Measurements from ENCODE around the gene DLL1.

Gene DLL1

DNA sequence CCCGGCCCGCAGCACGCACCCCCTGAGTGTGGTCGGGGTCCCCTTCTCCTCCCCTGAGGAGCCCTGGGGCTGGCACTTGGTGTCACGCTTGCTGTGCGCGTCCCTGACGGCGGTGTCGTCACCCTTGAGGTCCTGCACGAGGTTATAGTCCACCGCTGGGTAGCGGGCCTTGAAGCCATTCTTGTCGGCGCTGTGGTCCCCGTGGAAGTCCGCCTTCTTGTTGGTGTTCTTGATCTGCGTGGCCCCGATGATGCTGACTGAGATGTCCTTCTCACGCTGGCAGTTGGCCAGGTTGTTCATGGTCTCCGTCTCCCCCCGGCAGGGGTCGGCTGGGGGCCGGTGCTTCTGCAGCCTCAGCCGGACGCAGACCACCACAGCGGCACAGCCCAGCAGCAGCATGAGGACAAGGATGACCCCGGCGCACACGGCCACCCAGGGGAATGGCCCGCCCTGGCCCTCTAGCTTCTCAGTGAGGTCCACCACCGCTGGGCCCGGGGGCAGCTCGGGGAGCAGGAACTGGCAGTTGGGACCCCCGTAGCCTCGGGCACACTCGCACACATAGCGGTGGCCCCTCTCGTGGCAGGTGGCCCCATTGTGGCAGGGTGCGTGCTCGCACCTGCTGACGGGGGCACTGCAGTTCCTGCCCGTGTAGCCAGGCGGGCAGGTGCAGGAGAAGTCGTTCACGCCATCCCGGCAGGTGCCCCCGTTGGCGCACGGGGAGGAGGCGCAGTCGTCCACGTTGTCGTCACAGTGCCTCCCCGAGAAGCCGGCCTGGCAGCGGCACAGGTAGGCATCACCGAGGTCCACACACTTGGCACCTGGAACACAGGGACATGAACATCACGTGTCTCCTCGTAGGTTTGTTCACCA lies 7.4 kb downstream of the DLL1 start:
- in situ Hi-C loops (cut with MboI; ENCODE audit: low sequenced_read_pairs): no loop called here

DNA sequence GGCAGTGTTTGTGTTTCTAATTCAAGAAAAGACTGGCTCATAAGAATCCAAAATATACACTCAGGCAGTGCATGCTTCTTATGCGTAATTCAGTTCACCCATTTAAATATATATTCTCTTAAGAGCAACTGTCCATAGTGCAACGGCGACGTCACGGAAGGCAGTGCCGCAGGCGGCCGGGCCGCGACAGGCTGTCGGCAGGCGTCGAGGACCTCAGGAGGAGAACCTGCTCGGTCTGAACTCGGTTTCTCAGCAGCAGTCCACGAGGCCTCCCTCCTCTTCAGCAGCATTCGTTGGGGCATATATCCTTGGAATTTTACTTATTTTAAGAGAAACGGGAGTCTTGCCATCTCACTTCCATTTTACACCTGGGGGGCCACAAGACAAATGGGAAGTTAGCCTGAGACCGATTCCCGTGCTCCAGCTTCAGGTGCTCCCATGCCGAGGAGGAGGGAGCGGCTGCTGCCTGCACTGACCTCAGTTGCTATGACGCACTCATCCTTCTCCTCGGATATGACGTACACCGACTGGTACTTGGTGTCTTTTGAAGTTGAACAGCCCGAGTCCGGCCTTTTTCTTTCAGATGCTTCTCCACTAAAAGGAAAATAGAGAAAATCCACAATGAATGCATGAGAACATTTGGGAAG lies 8.2 kb downstream of the DLL1 start:
- in situ Hi-C loops (cut with MboI; ENCODE audit: low sequenced_read_pairs): no loop called here

DNA sequence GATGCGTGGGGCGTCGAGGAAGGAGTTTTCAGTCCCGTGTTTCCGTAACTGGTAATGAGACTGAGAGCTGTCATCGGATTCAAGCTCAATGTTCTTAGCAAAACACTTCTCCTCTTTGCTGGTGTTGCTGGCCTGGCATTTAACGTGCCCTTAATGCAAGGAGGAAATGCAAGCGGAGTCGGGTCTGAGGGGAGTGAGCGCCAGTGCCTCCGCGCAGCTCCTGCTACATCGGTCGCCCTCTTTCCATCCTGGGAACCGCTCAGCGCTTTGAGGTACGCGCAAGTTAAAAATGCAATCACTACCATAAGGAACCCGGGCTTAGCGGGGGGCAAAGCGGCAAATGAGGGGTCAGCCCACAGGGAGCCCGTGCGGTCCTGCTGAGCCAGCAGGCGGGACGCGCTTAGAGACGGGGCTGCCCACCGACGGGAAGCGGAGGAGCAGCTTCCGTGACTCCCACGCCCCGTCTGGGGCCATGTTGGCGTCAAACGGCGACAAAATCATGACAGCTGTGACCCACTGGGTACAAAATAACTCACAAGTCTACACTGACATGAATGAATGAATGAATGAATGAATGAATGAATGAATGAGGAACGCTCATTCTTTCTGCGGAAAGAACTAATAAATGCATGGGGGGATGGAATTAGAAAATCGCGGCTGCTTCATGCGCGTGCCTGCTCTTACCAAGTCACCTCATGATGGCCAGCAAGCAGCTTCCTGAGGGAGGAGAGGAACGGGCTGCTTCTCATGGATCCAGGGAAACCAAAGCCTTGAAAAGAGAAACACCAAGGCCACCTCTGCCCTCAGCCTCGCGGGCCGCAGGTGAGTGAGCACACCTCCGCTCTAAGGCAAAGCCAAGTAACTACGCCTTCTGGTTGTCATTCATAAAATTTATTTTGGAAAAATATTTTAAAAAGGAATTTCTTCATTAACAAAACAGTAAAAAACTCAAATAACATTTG lies 9.3 kb downstream of the DLL1 start:
- in situ Hi-C loops (cut with MboI; ENCODE audit: low sequenced_read_pairs): no loop called here

DNA sequence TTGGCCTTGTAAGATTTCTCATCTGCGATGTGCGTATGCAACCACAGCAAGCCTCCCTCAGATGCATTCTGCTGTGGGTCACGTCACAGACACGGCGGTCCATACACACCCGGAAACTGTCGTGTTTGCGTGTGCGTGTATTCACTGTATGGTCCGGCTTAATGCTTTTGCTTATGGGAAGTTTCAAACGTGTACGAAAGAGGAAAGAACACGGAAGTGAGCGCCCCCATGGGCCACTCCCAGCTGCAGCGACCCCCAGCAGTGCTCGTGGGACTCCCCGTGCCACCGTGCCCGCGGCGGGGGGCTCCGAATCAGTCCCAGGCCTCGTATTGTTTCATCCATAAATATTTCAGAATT lies 10.2 kb downstream of the DLL1 start:
- in situ Hi-C loops (cut with MboI; ENCODE audit: low sequenced_read_pairs): no loop called here

DNA sequence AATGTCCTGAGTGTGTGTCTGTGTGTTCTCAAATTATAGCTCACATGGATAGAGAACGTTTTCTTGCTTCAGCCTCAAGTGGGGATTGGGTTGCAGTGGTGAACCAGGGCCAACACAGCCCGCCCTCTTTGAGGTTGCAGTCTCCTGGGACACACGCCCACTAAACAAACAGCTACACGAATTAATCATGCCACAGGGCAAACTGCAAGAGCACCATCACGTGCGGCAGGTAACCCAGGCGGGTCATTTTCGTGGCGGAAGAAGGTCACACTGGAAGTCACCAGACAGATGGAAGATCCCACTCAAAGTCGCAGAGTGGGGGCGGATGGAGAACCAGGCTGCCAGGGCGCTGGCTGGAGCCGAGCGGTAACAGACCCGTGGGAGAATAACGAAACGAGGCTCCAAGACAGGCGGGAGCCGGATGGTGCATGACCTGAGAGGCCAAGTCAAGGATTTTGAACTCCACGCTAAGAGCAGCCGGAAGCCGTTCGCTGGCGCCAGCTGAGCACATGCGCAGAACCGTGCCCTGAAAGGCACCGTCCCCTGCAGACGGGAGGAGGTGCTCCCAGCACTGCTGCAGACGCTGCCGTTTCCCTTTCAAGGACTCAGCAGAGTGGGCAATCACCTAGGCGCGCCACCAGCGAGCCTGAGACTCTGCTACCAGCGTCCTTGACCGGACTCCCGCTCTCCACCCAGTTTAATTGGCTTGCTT lies 10.7 kb downstream of the DLL1 start:
- in situ Hi-C loops (cut with MboI; ENCODE audit: low sequenced_read_pairs): no loop called here

DNA sequence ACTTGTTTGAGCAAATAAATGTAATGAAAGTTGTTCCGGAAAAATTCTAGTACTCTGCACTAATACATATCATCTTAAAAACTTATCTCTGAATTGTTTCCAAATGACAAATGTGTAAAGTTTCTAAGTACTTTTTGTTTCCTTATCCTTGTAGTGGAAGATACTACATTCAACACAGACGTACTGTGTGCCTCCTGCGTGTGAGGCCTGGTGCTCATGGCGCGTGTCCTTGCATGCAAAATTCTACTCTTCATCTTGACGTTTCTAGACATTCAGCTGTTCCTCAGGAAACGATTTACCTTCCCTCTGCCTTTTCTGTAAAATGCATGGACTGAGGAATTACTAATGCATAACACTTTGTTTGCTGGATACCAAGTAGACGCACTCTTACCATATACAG lies 11.5 kb downstream of the DLL1 start:
- in situ Hi-C loops (cut with MboI; ENCODE audit: low sequenced_read_pairs): no loop called here

DNA sequence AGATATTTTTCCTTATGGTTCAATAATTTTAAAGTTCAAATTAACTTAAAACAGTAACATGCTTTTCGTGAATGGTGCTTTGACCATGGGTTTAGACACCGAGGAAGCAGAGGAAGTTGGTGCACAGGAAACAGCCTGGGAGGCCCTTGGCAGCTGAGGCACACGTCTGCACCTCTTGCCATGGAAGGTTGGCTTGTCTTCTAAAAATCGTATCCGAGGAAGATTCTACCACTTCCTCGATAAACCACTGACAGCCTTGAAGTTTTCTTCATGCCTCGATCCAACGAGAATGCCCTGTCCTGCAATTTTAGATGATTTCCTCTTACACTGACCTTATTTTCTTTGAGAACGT lies 12.2 kb downstream of the DLL1 start:
- in situ Hi-C loops (cut with MboI; ENCODE audit: low sequenced_read_pairs): no loop called here

DNA sequence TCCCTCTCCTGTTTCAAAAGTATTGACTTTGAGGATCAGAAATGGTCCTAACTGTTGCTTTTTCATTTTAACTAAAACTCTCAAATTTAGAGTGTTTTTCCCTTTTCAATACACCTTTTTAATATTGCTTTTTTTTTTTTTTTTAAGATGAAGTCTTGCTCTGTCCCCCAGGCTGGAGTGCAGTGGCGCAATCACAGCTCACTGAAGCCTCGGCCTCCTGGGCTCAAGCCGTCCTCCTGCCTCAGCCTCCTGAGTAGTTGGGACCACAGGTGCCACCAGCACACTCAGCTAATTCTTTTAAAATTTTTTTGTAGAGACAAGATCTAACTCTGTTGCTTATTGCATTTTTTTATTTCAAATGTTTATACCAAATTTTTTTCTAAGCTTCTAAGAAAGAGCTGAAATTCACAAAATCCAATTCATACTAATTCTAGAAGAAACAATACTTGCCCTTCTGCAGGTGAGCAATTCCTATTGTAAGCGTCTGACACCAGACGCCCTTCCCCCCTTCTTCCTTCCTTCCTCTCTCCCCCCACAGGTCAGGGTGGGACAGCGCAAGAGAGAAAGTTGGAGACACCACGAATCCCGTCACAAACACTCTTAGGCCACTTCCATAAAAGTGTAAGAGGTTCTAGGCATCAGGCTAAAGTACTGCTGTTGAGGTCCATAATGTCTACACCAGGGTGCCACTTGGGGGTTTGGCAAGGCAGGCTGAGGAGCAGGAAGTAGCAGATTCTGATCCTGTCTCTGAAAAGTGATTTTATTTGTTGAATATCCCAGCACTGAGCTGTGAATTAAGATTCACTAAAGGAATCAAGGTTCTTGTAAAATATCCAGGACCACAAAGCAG lies 12.8 kb downstream of the DLL1 start:
- in situ Hi-C loops (cut with MboI; ENCODE audit: low sequenced_read_pairs): no loop called here

DNA sequence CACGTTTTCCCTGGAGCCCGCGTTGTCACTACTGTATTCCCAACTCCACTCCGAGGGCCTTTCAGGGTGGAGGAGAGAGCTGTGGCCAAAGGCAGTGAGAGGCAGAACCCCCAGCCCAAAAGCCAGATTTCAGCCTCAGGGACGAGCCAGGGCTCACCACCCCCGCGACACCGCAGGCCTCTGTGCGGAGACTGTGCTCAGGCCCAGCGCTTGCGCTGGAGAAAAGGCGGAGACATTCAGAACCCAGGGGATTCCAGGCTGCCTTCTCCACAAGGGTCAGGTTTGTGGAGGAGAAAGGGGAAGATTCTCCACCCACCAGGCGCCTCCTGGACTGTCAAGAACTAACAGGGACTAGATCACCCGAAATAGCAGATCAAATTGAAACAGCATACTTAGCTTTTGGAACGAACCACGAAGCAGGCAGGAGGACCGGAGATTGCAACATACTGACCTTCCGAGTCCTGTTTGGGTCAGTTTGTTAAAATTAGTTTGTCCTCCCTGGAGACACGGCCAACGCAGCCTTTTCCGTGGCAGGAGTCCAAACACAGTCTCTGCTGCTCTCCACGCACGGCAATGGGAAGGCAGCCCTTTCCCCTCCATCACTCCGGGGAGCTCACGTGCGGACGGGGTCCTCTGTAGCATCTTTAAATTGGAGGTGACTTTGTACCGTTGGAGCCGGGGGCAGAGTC lies 14.4 kb downstream of the DLL1 start:
- in situ Hi-C loops (cut with MboI; ENCODE audit: low sequenced_read_pairs): no loop called here

DNA sequence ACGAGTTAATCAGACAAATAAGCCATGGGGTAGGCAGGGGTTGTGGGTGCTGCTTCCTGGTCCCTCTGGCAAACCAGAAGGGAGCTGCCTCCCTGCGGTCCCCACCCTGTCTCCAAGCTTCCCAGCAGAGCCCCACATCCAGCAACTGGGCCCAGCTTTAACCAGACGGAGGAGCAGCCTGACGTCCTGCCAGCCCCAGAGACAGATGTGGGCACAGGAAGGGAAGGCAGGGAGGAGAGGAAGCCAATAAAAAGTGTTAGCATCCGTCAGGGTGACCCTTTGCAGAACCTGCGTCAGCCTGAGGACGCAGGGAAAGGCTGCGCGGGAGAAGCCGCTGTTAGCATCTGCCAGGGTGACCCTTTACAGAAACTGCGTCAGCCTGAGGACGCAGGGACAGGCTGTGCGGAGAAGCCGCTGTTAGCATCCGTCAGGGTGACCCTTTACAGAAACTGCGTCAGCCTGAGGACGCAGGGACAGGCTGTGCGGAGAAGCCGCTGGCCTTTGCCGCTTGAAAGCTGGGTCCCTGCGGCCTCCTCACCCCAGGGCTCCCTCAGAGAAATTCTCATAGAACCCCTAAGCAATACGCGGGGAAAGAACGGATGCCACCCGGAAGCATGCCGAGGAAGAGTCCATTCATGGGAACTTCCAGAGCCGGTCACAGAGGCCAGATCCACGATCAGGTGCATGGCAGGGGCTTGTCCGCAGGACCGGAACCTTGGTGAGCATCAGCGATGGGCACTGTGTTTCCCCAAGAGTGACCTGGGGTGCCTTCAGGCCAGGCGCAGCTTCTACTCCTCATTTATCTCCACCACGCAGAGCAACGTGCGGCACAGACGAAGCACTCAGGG lies 15.9 kb downstream of the DLL1 start:
- in situ Hi-C loops (cut with MboI; ENCODE audit: low sequenced_read_pairs): no loop called here

DNA sequence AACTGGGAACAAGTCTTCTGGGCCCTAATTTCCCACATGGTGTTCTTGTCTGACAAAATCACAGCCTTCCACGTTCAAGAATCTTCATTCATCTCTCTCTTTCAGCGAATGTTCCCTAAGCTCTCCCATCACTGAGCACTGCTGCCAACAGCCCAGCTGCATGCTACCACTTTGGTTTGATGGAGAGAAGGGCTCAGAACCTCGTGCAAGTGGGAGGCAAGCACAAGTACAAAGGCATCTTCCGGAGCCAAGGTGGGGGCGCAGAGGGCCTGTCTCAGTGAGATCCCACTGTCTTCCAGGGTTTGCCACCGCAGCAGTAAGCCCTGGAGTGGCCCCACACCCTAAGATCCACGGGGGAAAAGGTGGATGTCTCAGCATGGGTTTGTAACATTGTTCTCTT lies 17.2 kb downstream of the DLL1 start:
- in situ Hi-C loops (cut with MboI; ENCODE audit: low sequenced_read_pairs): no loop called here

DNA sequence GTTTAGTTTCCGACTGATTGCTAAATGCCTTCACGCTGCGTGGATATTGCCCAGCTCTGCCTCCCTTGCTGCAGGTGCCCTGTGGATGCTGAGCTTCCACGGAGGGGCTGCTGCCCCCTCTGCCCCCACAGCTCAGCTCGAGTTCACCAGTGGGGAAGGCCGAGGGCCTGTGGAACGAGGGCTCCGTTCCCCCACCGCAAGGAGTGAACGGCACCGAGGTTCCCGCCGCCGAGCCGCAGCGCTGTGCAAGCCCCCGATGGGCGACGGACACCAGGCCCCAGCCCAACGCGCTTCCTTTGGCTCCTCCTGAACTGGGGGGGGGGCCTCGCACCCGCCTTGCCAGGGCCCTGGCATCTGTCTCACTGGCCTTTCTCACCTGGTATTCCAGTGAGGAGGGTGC lies 17.7 kb downstream of the DLL1 start:
- in situ Hi-C loops (cut with MboI; ENCODE audit: low sequenced_read_pairs): no loop called here

DNA sequence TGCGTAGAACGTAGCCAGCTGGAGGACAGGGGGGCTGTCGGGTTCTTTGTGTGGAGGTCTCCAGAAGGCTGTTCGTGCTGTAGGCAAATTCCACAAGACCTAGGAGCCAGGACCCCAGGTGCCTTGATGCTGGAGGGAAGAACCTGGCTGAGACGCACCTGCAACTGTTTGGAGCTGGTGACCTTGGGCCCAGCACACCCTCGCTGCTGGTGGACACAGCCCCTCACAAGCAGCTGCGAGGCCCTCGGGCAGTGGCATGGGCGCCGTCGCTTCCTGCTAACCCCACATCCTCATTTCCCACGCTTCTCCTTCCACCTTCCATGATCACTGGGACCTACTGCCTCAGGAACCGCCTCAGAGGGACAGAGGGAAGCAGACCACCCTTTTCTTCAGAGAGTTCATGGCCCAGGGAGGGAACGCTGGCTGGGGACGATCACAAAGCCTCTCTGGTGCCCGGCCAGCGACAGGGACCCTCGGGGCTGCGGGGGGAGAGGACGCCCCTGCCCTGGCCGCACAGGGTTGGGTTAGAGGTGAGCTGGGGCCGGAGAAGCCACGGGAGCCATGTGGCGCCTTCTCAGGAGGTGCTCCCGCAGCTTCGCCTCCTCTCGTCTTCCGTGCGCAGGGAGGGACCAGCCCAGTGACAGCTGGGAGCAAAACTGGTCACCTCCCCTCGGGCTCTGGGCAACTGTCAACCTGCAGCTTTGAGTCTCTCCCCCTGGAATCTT lies 18.4 kb downstream of the DLL1 start:
- in situ Hi-C loops (cut with MboI; ENCODE audit: low sequenced_read_pairs): no loop called here

DNA sequence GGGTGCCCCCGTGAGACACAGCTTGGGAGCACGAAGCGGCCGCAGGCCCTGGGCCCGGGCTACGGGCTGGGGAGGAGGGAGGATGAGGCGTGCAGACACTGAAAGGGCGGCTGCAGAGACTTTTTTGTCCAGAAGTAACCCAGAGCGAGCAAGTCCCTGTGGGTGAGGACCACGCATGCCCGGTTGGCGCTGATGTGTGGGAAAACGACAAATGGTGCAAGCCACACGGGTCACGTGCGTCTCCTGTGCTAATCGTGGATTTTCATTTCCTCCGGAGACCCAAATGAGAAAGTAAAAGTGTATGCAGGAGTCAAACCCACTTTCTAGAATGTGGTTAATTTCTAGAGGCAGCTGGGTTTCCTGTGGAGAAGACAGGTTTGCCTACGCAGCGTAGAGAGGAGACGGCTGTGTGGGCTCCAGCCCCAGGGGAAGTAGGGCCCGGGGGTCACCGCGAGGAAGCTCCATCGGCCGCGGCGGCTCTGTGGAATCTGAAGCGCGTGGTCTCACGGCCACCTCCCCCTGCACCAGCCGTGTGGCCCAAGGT lies 19.0 kb downstream of the DLL1 start:
- in situ Hi-C loops (cut with MboI; ENCODE audit: low sequenced_read_pairs): no loop called here

DNA sequence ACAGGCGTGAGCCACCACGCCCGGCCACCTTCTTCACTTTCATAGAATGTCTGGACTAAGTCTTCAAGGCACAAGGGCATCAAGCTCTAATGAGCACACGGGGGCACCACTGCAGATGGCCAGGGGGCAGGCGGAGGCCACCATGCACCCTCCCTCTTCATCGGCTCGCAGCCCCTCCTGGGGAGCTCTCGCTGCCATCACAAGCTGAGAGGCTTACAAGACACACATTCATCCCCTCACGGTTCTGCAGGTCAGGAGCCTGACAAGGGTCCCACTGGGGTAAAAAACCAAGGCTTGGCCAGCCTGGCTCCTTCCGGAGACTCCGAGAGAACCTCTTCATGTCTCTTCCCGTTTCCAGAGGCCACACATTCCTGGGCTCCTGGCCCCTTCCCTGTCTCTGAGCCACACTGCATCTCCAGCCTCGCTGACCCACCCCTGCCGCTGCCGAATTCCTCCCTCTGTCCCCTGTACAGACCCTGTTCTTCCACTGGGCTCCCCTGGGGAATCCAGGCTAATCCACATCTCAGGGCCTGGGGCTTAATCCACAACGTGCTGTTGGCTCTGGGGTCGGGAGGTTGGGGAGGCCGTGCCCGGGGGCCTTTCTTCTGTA lies 19.8 kb downstream of the DLL1 start:
- in situ Hi-C loops (cut with MboI; ENCODE audit: low sequenced_read_pairs): no loop called here

DNA sequence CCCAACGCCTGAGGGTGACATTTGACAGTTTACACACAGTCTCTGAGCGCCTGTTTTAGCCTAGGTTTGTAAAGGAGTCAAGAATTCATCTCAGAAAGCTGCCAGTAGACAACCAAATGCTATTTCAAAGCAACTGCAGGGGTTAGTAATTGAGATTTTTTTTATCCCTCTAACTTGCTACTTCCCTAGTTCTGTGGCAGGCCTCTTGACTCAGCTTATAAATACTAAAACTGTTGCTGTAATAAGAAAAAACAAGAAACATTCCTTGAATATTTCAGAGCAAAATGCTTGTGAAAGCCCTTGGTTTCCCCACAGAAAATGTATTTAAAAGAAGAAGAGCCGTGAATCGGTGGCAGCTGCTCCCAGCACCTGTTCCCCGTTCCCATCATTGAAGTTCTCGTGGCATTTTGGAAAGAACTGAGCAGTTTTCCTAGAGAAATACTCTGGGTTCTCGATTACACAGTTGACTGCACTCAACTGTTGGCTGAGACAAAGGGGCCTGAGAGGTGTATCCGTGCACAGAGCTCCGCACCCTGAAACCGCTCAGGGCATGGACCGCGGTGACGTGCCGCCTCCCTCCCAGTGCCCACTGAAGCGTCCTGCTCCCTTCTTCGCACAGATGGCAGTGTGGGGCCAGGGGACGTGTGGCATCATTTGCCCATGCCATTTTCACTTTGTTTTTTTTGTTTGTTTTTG lies 20.9 kb downstream of the DLL1 start:
- in situ Hi-C loops (cut with MboI; ENCODE audit: low sequenced_read_pairs): no loop called here

Measured in HL-60/S4 treated with retinoic acid at 250 ng/mL for 4 days and 3 days (cell line).